WI38 (cell line): ENCODE measurements around the gene PFDN6.

Source experiments
- H3K4me3 ChIP-seq: 2 replicates; pipeline ENCODE4 v1.5.1; 2011; ENCODE audit warnings: low read depth, mild to moderate bottlenecking, control low read depth, low read length
- CTCF ChIP-seq: IDR thresholded peaks from 2 replicates; pipeline ENCODE4 v1.5.1; 2012; ENCODE audit warnings: low read depth, mild to moderate bottlenecking, control low read depth, low read length

PFDN6 gene

GRCh38 chr6:33276581-33276863 is 12.9 kb upstream of the PFDN6 start:
- TF ChIP-seq CTCF: no peak
- peak overlapping the region; percentile 41 for H3K4me3 ChIP-seq

GRCh38 chr6:33276864-33277662 is 12.3 kb upstream of the PFDN6 start, which contains the start of gene B3GALT4:
TSS of gene B3GALT4 (plus strand) at chr6:33277123. CDS start at chr6:33277420, 297 bp downstream.
- peak within 1 kb of the TSS; percentile 41 for H3K4me3 ChIP-seq
- TF ChIP-seq CTCF: peak; percentile 39; the same call in 1 of the 2 replicates

- H3K4me3 ChIP-seq: peak overlapping the region; percentile 41; the same call in 1 of the 2 replicates
- TF ChIP-seq CTCF: no peak
These were observed 11.6 kb upstream of the PFDN6 start for GRCh38 chr6:33277663-33278391.

GRCh38 chr6:33278392-33278741 is 11.0 kb upstream of the PFDN6 start:
- H3K4me3 ChIP-seq: no peak overlapping the region
- TF ChIP-seq CTCF: no peak

GRCh38 chr6:33278810-33279209 is 10.6 kb upstream of the PFDN6 start:
- no peak for TF ChIP-seq CTCF
- H3K4me3 ChIP-seq: no peak overlapping the region

- no peak for TF ChIP-seq CTCF
- no peak overlapping the region for H3K4me3 ChIP-seq
These were observed 10.1 kb upstream of the PFDN6 start for GRCh38 chr6:33279257-33279695.

GRCh38 chr6:33279971-33280511 is 9.4 kb upstream of the PFDN6 start:
- H3K4me3 ChIP-seq: no peak overlapping the region
- TF ChIP-seq CTCF: peak; percentile 52
